ENCODE measurements around the gene SEPTIN6.

DNA sequence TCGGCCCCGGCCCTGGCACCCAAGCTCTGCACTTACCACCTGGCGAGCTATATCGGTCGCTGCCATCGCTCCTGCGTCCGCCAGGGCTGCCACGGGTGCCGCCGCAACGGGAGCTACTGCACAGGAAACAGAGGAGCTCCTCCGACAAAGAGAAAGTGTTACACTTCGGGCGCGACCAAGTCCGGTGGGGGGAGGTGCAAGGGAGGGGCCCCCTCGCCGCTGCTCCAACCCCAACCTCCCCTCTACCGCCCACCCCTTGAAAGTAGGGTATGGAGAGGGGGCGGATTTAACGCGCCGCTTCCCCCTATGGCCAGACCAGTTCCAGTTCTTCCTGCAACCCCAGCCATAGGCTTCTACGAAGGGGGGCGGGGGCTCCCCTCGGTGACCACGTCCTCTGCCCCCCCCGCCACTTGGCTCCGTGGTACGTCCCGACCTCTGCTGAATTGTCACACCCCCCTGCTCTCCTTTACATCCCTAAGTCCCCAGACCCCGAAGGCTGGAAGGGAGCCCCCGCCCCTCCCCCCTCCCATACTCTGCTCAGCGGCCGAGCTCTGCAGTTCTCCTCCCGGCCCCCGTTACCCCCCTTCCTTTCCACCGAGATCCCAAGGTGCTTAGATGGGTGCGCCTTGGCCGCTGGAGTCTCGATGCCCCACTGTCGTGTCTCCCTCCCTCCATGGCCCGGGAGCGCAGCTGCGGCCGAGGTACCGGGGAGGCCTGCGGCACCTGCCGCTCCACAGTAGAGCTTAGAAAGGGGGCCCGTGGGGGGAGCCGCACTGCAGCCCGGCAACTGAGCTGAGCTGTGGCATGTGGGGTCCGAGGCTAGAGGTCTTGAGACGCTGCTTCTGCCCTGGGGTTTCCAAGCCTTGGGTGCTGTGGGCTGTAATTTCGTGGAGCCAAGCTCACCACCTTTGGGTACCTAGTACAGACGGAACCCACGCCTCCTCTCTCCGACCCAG lies at the start of gene SEPTIN6:
- TF ChIP-seq POLR2A (IDR thresholded peaks at IDR 0.05; ENCODE audit: control extremely low read depth in 1 of 2, low read depth in 2 of 2, low read length in 2 of 2) (peak in 1 of 2 experiments; percentile 32; a peak in 1 of 3 replicates), GABPA (IDR thresholded peaks at IDR 0.05; ENCODE audit: borderline replicate concordance, insufficient read depth, low read length) (no peak), RNF2 (IDR thresholded peaks at IDR 0.05; ENCODE audit: borderline replicate concordance, low read depth, low read length, missing control alignments, poor library complexity, severe bottlenecking) (no peak), POU5F1 (IDR thresholded peaks at IDR 0.05; ENCODE audit: low read depth, low read length) (no peak), KDM5A (IDR thresholded peaks at IDR 0.05; ENCODE audit: low read length) (no peak), POLR2AphosphoS5 (IDR thresholded peaks at IDR 0.05; ENCODE audit: low read depth, low read length) (no peak), EZH2 (IDR thresholded peaks at IDR 0.05; ENCODE audit: low read depth, low read length, severe bottlenecking) (no peak), CEBPB (IDR thresholded peaks at IDR 0.05; ENCODE audit: low read depth, low read length) (no peak), SP4 (IDR thresholded peaks at IDR 0.05; ENCODE audit: low read length) (no peak), TEAD4 (IDR thresholded peaks at IDR 0.05; ENCODE audit: low read depth, low read length) (no peak)
- TF ChIP-seq, protein P1, sequence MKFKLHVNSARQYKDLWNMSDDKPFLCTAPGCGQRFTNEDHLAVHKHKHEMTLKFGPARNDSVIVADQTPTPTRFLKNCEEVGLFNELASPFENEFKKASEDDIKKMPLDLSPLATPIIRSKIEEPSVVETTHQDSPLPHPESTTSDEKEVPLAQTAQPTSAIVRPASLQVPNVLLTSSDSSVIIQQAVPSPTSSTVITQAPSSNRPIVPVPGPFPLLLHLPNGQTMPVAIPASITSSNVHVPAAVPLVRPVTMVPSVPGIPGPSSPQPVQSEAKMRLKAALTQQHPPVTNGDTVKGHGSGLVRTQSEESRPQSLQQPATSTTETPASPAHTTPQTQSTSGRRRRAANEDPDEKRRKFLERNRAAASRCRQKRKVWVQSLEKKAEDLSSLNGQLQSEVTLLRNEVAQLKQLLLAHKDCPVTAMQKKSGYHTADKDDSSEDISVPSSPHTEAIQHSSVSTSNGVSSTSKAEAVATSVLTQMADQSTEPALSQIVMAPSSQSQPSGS (IDR thresholded peaks at IDR 0.05; ENCODE audit: low read length), result no peak
- TF ChIP-seq, protein P2, sequence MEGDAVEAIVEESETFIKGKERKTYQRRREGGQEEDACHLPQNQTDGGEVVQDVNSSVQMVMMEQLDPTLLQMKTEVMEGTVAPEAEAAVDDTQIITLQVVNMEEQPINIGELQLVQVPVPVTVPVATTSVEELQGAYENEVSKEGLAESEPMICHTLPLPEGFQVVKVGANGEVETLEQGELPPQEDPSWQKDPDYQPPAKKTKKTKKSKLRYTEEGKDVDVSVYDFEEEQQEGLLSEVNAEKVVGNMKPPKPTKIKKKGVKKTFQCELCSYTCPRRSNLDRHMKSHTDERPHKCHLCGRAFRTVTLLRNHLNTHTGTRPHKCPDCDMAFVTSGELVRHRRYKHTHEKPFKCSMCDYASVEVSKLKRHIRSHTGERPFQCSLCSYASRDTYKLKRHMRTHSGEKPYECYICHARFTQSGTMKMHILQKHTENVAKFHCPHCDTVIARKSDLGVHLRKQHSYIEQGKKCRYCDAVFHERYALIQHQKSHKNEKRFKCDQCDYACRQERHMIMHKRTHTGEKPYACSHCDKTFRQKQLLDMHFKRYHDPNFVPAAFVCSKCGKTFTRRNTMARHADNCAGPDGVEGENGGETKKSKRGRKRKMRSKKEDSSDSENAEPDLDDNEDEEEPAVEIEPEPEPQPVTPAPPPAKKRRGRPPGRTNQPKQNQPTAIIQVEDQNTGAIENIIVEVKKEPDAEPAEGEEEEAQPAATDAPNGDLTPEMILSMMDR (IDR thresholded peaks at IDR 0.05; ENCODE audit: control extremely low read depth in 1 of 3, insufficient read depth in 1 of 3, low read depth in 1 of 3, low read length in 3 of 3), result no peak
